Loucy (cell line): ENCODE data around the gene LDHB.

Experiments used
- H2AFZ ChIP-seq: fragments of 200-600 bp; sonication (generic); 2 replicates; pipeline ENCODE4 v1.6.0; 2016; ENCODE audit warnings: antibody characterized with exemption, mild to moderate bottlenecking, low read length, moderate library complexity
- H3F3A ChIP-seq: fragments of 200-600 bp; 2 replicates; pipeline ENCODE4 v1.6.0; 2016; ENCODE audit warnings: antibody characterized with exemption, low read depth, mild to moderate bottlenecking
- H3K27me3 ChIP-seq: fragments of 200-600 bp; sonication (generic); 2 replicates; pipeline ENCODE4 v1.6.1; 2014; ENCODE audit warnings: low read length, mild to moderate bottlenecking; ENCODE audit not compliant: insufficient read depth, poor library complexity, severe bottlenecking
- H3K36me3 ChIP-seq: fragments of 200-600 bp; sonication (generic); 2 replicates; pipeline ENCODE4 v1.6.1; 2016; ENCODE audit warnings: low read length; ENCODE audit not compliant: insufficient read depth
- H3K4me1 ChIP-seq: fragments of 200-600 bp; sonication (generic); 2 replicates; pipeline ENCODE4 v1.5.1; 2014; ENCODE audit warnings: low read length, mild to moderate bottlenecking; ENCODE audit not compliant: insufficient read depth, poor library complexity, severe bottlenecking
- H3K4me2 ChIP-seq: fragments of 200-600 bp; sonication (generic); 2 replicates; pipeline ENCODE4 v1.6.0; 2014; ENCODE audit warnings: antibody characterized with exemption, low read length, low read depth, mild to moderate bottlenecking; ENCODE audit not compliant: poor library complexity, severe bottlenecking
- H3K4me3 ChIP-seq: fragments of 200-600 bp; sonication (generic); 2 replicates; pipeline ENCODE4 v1.5.1; 2014; ENCODE audit warnings: low read length, mild to moderate bottlenecking, mixed read lengths; ENCODE audit not compliant: poor library complexity, severe bottlenecking
- H3K79me2 ChIP-seq: fragments of 200-600 bp; sonication (generic); 2 replicates; pipeline ENCODE4 v1.6.1; 2014; ENCODE audit warnings: low read length; ENCODE audit not compliant: insufficient read depth
- H3K9ac ChIP-seq: fragments of 200-600 bp; sonication (generic); 2 replicates; pipeline ENCODE4 v1.6.0; 2014; ENCODE audit warnings: mild to moderate bottlenecking, low read depth, low read length, moderate library complexity; ENCODE audit not compliant: poor library complexity, severe bottlenecking
- H3K9me2 ChIP-seq: fragments of 200-600 bp; sonication (generic); replicated peaks from 2 replicates; pipeline ENCODE4 v1.6.1; 2016; ENCODE audit warnings: low read depth, low read length, mixed read lengths
- H3K9me3 ChIP-seq: fragments of 200-600 bp; sonication (generic); 2 replicates; pipeline ENCODE4 v1.6.1; 2014; ENCODE audit warnings: mild to moderate bottlenecking, antibody characterized with exemption, low read length, low read depth; ENCODE audit not compliant: insufficient read depth
- H4K20me1 ChIP-seq: fragments of 200-600 bp; sonication (generic); 2 replicates; pipeline ENCODE4 v1.6.0; 2014; ENCODE audit warnings: antibody characterized with exemption, low read length, mild to moderate bottlenecking; ENCODE audit not compliant: insufficient read depth, poor library complexity, severe bottlenecking
- CTCF ChIP-seq: fragments of 200-600 bp; sonication (generic); conservative IDR thresholded peaks from 2 replicates; pipeline ENCODE4 v1.5.1; 2014; ENCODE audit warnings: mild to moderate bottlenecking, antibody characterized with exemption, low read length
- EZH2phosphoT487 ChIP-seq: fragments of 200-600 bp; IDR thresholded peaks from 2 replicates; pipeline ENCODE4 v1.6.1; 2018; ENCODE audit warnings: antibody characterized with exemption, mild to moderate bottlenecking, moderate library complexity, borderline replicate concordance

The LDHB gene

GRCh38 chr12:21631367-21631766 is 26.3 kb downstream of the LDHB start:
- no peaks in the 10 kb centered on the region for H3K4me1 ChIP-seq
- H3K9me2 ChIP-seq, result no peaks in the 10 kb centered on the region
- H3K36me3 ChIP-seq, result peaks cover 42% of the 10 kb centered on the region
- H3K9ac ChIP-seq, result no peak overlapping the region
- no peak for TF ChIP-seq EZH2phosphoT487
- no peak for TF ChIP-seq CTCF
- no peak overlapping the region for H3K4me3 ChIP-seq
- no peaks in the 10 kb centered on the region for H3K79me2 ChIP-seq
- peaks cover under 1% of the 10 kb centered on the region for H4K20me1 ChIP-seq
- H3K27me3 ChIP-seq, result no peaks in the 10 kb centered on the region
- H3F3A ChIP-seq, result no peaks in the 10 kb centered on the region
- no peak overlapping the region for H3K4me2 ChIP-seq
- no peaks in the 10 kb centered on the region for H3K9me3 ChIP-seq
- no peak overlapping the region for H2AFZ ChIP-seq

GRCh38 chr12:21627924-21628323 is 29.7 kb downstream of the LDHB start:
- Histone ChIP-seq H3K4me1 (no peaks in the 10 kb centered on the region), H3K9me2 (no peaks in the 10 kb centered on the region), H3K27me3 (no peaks in the 10 kb centered on the region), H4K20me1 (no peaks in the 10 kb centered on the region), H3K36me3 (peaks cover 11% of the 10 kb centered on the region; the same call in 1 of the 2 replicates), H3K4me3 (no peak overlapping the region), H3F3A (no peaks in the 10 kb centered on the region), H3K4me2 (no peak overlapping the region), H2AFZ (no peak overlapping the region), H3K79me2 (no peaks in the 10 kb centered on the region), H3K9me3 (no peaks in the 10 kb centered on the region), H3K9ac (no peak overlapping the region)
- no peak for TF ChIP-seq CTCF
- TF ChIP-seq EZH2phosphoT487, result no peak

GRCh38 chr12:21618566-21618965 is 39.1 kb downstream of the LDHB start:
- Histone ChIP-seq H3K9ac (no peak overlapping the region), H3K4me2 (no peak overlapping the region), H3K79me2 (no peaks in the 10 kb centered on the region), H3F3A (no peaks in the 10 kb centered on the region), H3K4me3 (no peak overlapping the region), H4K20me1 (no peaks in the 10 kb centered on the region), H3K9me3 (no peaks in the 10 kb centered on the region), H3K4me1 (peaks cover 19% of the 10 kb centered on the region), H3K36me3 (no peaks in the 10 kb centered on the region), H3K27me3 (no peaks in the 10 kb centered on the region), H2AFZ (no peak overlapping the region), H3K9me2 (no peaks in the 10 kb centered on the region)
- TF ChIP-seq CTCF (no peak), EZH2phosphoT487 (no peak)
